Natural killer cell (primary cell): ENCODE data around the gene S1PR1. TPM values are rescaled to one million over a fixed set of nuclear protein-coding genes. Genes with fewer than 3 reads are reported as not detected.
"Not testable (repeated sequence)": the region's sequence is repeated elsewhere in the genome, so short reads cannot be mapped to it uniquely, and the experiment has no call there.

Experiments used
- ATAC-seq, 3 donors: fragments of 150-1000 bp in 2 of 3; fragments of 200-7000 bp in 1 of 3; cut with Tn5 transposase; 1 replicate in 1 of 3; 2 replicates in 2 of 3; pipeline ENCODE4 v1.10.0; 2021; ENCODE audit warnings: mild to moderate bottlenecking in 2 of 3, moderate library complexity in 2 of 3
- DNase-seq, 2 donors: peaks; one replicate each; pipeline versions ENCODE4 v3.0.0 to v3.0.0-alpha.2; 2013 to 2021; ENCODE audit warnings: mixed read lengths in 1 of 2
- H3K27ac ChIP-seq: one replicate; pipeline ENCODE4 v1.5.1; 2013; ENCODE audit warnings: mild to moderate bottlenecking, low read length
- H3K27me3 ChIP-seq: one replicate; pipeline ENCODE4 v1.6.1; 2013; ENCODE audit warnings: low read length; ENCODE audit not compliant: control insufficient read depth, insufficient read depth
- H3K36me3 ChIP-seq: one replicate; pipeline ENCODE4 v1.6.1; 2013; ENCODE audit warnings: low read length; ENCODE audit not compliant: control insufficient read depth, insufficient read depth
- H3K4me1 ChIP-seq: one replicate; pipeline ENCODE4 v1.6.1; 2013; ENCODE audit warnings: low read length; ENCODE audit not compliant: control insufficient read depth, insufficient read depth
- H3K4me3 ChIP-seq: one replicate; pipeline ENCODE4 v1.5.1; 2013; ENCODE audit warnings: low read length
- H3K9me3 ChIP-seq: one replicate; pipeline ENCODE4 v1.6.1; 2013; ENCODE audit warnings: low read length; ENCODE audit not compliant: control insufficient read depth, insufficient read depth
- H3K27ac Mint-ChIP-seq, 2 donors: one replicate each; pipeline ENCODE4 v1.8.0; 2022; ENCODE audit warnings: mild to moderate bottlenecking in 2 of 2, mixed read lengths in 2 of 2, moderate library complexity in 1 of 2
- H3K27me3 Mint-ChIP-seq, 2 donors: one replicate each; pipeline ENCODE4 v1.8.0; 2022; ENCODE audit warnings: low read depth in 2 of 2, mixed read lengths in 2 of 2
- H3K36me3 Mint-ChIP-seq: one replicate; pipeline ENCODE4 v1.8.0; 2022; ENCODE audit warnings: mixed read lengths
- H3K4me1 Mint-ChIP-seq, 2 donors: one replicate each; pipeline ENCODE4 v1.8.0; 2022; ENCODE audit warnings: mixed read lengths in 2 of 2
- H3K4me3 Mint-ChIP-seq: one replicate; pipeline ENCODE4 v1.8.0; 2022; ENCODE audit warnings: mild to moderate bottlenecking, moderate library complexity, mixed read lengths
- H3K9me3 Mint-ChIP-seq, 2 donors: one replicate each; pipeline ENCODE4 v1.8.0; 2022; ENCODE audit warnings: mixed read lengths in 2 of 2
- CTCF ChIP-seq: fragments of 200-600 bp; IDR thresholded peaks from one replicate; pipeline ENCODE4 v1.8.0; 2022; ENCODE audit warnings: antibody characterized with exemption
- WGBS: methylation state at CpG from one replicate; pipeline ENCODE4 v1.1.7; 2013; ENCODE audit warnings: missing lambda C conversion rate; ENCODE audit not compliant: insufficient coverage; 5-methylcytosine and 5-hydroxymethylcytosine counted together
- intact Hi-C: fragments of 100-400 bp; cut with micrococcal nuclease; formaldehyde crosslinking; loops from one replicate; pipeline ENCODE4 v1.14.2; 2022
- total RNA-seq, 4 donors: library from RNA; stranded (reverse); fragments of 120-200 nt in 1 of 4; gene quantifications; one replicate each; pipeline versions ENCODE4 v1.2.3 to v1.2.4, GENCODE V29; 2013 to 2022

Gene S1PR1
- total RNA-seq, 3 donors from 2014 or later (not counting 1 experiment from before 2014, with no cell fraction given): 33.5 to 114 (median 80.2) TPM

DNA sequence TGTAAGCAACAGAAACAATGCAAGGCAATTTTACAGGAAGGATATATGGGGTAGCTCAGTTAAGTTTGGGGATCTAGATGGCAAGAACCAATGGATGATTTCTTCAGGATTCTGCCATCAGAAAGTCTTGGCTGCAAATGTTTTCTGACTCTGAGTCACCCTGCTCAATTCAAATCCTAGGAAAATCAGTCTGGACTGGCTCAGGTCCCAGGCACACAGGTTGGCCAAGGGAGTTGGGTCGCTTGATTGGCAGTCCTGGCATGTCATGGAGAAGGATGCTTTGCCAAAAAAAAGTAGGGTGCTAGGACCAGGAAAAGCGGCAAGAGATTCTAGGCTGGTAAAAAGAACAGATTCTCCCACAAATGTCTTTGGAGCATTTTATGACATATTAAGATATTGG lies 28.9 kb upstream of the S1PR1 start:
- DNase-seq (no peak), ATAC-seq (no peak)
- intact Hi-C loops: no loop called here
- H3K27ac Mint-ChIP-seq: no peak overlapping the region
- Histone ChIP-seq H3K27ac (no peak overlapping the region), H3K27me3 (no peaks in the 10 kb centered on the region), H3K4me1 (no peaks in the 10 kb centered on the region), H3K9me3 (no peaks in the 10 kb centered on the region), H3K36me3 (no peaks in the 10 kb centered on the region), H3K4me3 (no peak overlapping the region)
- no peaks in the 10 kb centered on the region for H3K9me3 Mint-ChIP-seq
- H3K36me3 Mint-ChIP-seq: no peaks in the 10 kb centered on the region
- H3K27me3 Mint-ChIP-seq: no peaks in the 10 kb centered on the region
- H3K4me3 Mint-ChIP-seq: no peak overlapping the region
- TF ChIP-seq CTCF: no peak
- 95% methylated on average over 1 of the region's 2 CpGs for WGBS
- no peaks in the 10 kb centered on the region for H3K4me1 Mint-ChIP-seq

GRCh38 chr1:101215363-101216011 lies 21.3 kb upstream of the S1PR1 start:
- Histone ChIP-seq H3K4me1 (no peaks in the 10 kb centered on the region), H3K36me3 (no peaks in the 10 kb centered on the region), H3K4me3 (no peak overlapping the region), H3K27ac (no peak overlapping the region), H3K9me3 (no peaks in the 10 kb centered on the region), H3K27me3 (no peaks in the 10 kb centered on the region)
- ATAC-seq: no peak
- H3K9me3 Mint-ChIP-seq: peaks cover 0 to 2% of the 10 kb centered on the region in 2 donors
- no peak for DNase-seq
- no peaks in the 10 kb centered on the region for H3K36me3 Mint-ChIP-seq
- H3K4me3 Mint-ChIP-seq: no peak overlapping the region
- intact Hi-C loops: no loop called here
- WGBS: 84% methylated on average over 4 of the region's 6 CpGs
- peaks cover 0 to 6% of the 10 kb centered on the region in 2 donors for H3K27me3 Mint-ChIP-seq
- no peak overlapping the region for H3K27ac Mint-ChIP-seq
- peaks cover 0 to 6% of the 10 kb centered on the region in 2 donors for H3K4me1 Mint-ChIP-seq
- no peak for TF ChIP-seq CTCF

- no peaks in the 10 kb centered on the region for H3K27me3 ChIP-seq
- H3K36me3 ChIP-seq: no peaks in the 10 kb centered on the region
- H3K4me3 ChIP-seq: no peak overlapping the region
- peaks cover 0 to 2% of the 10 kb centered on the region in 2 donors for H3K9me3 Mint-ChIP-seq
- no peak overlapping the region for H3K27ac ChIP-seq
- no peak for TF ChIP-seq CTCF
- H3K9me3 ChIP-seq: no peaks in the 10 kb centered on the region
- no peak for ATAC-seq
- 75% methylated on average over 2 of the region's 2 CpGs for WGBS
- no peak overlapping the region for H3K27ac Mint-ChIP-seq
- H3K4me1 Mint-ChIP-seq: peaks cover 0 to 8% of the 10 kb centered on the region in 2 donors
- no peak overlapping the region for H3K4me3 Mint-ChIP-seq
- H3K27me3 Mint-ChIP-seq: peaks cover 0 to 6% of the 10 kb centered on the region in 2 donors
- H3K36me3 Mint-ChIP-seq: no peaks in the 10 kb centered on the region
- intact Hi-C loops: no loop called here
- H3K4me1 ChIP-seq: no peaks in the 10 kb centered on the region
- DNase-seq: no peak
These were observed 20.2 kb upstream of the S1PR1 start for GRCh38 chr1:101216623-101217022.

DNA sequence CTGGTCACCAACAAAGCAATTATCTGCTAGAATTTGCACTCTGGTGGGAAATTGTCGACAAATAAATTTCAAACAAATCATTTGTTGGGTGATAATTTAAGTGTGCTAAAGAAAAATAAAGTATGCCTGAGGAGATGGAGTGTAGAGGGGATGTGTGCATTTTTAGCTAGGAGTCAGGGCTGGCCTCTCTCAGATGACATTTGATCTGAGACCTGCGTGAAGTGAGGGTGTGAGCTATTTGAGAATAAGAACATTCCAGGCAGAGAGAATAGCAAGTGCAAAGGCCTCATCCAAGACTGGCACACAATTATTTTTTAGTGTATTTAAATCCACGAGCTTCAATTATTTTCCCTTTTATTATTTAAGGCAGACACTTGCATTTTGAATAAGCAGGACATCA lies 19.7 kb upstream of the S1PR1 start:
- DNase-seq: no peak
- intact Hi-C loops: no loop called here
- Mint-ChIP-seq H3K9me3 (peaks cover 0 to 2% of the 10 kb centered on the region in 2 donors), H3K4me1 (peaks cover 0 to 12% of the 10 kb centered on the region in 2 donors), H3K4me3 (no peak overlapping the region), H3K36me3 (no peaks in the 10 kb centered on the region), H3K27ac (no peak overlapping the region), H3K27me3 (peaks cover 0 to 6% of the 10 kb centered on the region in 2 donors)
- no peaks in the 10 kb centered on the region for H3K4me1 ChIP-seq
- no peaks in the 10 kb centered on the region for H3K27me3 ChIP-seq
- H3K36me3 ChIP-seq: no peaks in the 10 kb centered on the region
- H3K27ac ChIP-seq: no peak overlapping the region
- WGBS: 94% methylated on average over 3 of the region's 3 CpGs
- H3K9me3 ChIP-seq: no peaks in the 10 kb centered on the region
- no peak overlapping the region for H3K4me3 ChIP-seq
- no peak for TF ChIP-seq CTCF
- ATAC-seq: no peak

DNA sequence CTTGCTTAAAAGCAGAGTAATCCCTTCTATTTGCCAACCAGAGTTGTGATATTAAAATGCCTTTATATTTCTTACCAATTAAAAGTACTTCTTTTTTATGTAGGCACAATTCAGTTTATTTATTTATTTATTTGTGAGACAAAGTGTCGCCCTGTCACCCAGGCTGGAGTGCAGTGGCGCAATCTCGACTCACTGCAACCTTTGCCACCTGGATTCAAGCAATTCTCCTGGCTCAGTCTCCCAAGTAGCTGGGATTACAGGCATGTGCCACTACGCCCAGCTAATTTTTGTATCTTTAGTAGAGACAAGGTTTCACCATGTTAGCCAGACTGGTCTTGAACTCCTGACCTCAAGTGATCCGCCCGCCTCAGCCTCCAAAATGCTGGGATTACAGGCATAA lies 17.9 kb upstream of the S1PR1 start:
- H3K27ac Mint-ChIP-seq, H3K27me3 ChIP-seq, H3K27me3 Mint-ChIP-seq, H3K9me3 Mint-ChIP-seq, H3K36me3 Mint-ChIP-seq, H3K36me3 ChIP-seq, H3K4me3 Mint-ChIP-seq, H3K4me1 ChIP-seq, intact Hi-C loops, H3K9me3 ChIP-seq, H3K27ac ChIP-seq, ATAC-seq, H3K4me3 ChIP-seq, DNase-seq: not testable (repeated sequence)
- 94% methylated on average over 6 of the region's 6 CpGs for WGBS
- H3K4me1 Mint-ChIP-seq: peaks cover 0 to 12% of the 10 kb centered on the region in 2 donors
